IPS-15b (cell line): ENCODE measurements around the gene TOMT.
A peak's percentile ranks its signal among the peaks of the same experiment; 100 is the strongest.

Experiments used
- H3K27me3 ChIP-seq: one replicate; pipeline ENCODE4 v1.6.1; 2013; ENCODE audit warnings: low read length; ENCODE audit not compliant: control insufficient read depth, insufficient read depth
- H3K36me3 ChIP-seq: one replicate; pipeline ENCODE4 v1.6.1; 2013; ENCODE audit warnings: low read length; ENCODE audit not compliant: control insufficient read depth, insufficient read depth
- H3K4me1 ChIP-seq: one replicate; pipeline ENCODE4 v1.6.1; 2013; ENCODE audit warnings: mild to moderate bottlenecking, low read length; ENCODE audit not compliant: control insufficient read depth, insufficient read depth
- H3K4me3 ChIP-seq: one replicate; pipeline ENCODE4 v1.5.1; 2013; ENCODE audit warnings: low read depth, low read length
- H3K9ac ChIP-seq: one replicate; pipeline ENCODE4 v1.6.1; 2013; ENCODE audit warnings: low read depth, mild to moderate bottlenecking, low read length
- H3K9me3 ChIP-seq: one replicate; pipeline ENCODE4 v1.6.1; 2013; ENCODE audit warnings: mild to moderate bottlenecking, low read length; ENCODE audit not compliant: control insufficient read depth, insufficient read depth

Gene TOMT

GRCh38 chr11:72078477-72078876 lies 27.2 kb upstream of the TOMT start:
- Histone ChIP-seq H3K9me3 (no peaks in the 10 kb centered on the region), H3K4me1 (no peaks in the 10 kb centered on the region)

GRCh38 chr11:72079819-72080325 lies 25.9 kb upstream of the TOMT start:
- H3K27me3 ChIP-seq: no peaks in the 10 kb centered on the region
- H3K4me1 ChIP-seq: no peaks in the 10 kb centered on the region
- peak overlapping the region; percentile 82 for H3K4me3 ChIP-seq
- no peaks in the 10 kb centered on the region for H3K9me3 ChIP-seq
- peak overlapping the region; percentile 81 for H3K9ac ChIP-seq
- no peaks in the 10 kb centered on the region for H3K36me3 ChIP-seq

More at GRCh38 chr11:72078477-72078876, 27.2 kb upstream of the TOMT start:
- no peaks in the 10 kb centered on the region for H3K27me3 ChIP-seq
- H3K4me3 ChIP-seq: peak overlapping the region; percentile 82
- no peak overlapping the region for H3K9ac ChIP-seq
- no peaks in the 10 kb centered on the region for H3K36me3 ChIP-seq

DNA sequence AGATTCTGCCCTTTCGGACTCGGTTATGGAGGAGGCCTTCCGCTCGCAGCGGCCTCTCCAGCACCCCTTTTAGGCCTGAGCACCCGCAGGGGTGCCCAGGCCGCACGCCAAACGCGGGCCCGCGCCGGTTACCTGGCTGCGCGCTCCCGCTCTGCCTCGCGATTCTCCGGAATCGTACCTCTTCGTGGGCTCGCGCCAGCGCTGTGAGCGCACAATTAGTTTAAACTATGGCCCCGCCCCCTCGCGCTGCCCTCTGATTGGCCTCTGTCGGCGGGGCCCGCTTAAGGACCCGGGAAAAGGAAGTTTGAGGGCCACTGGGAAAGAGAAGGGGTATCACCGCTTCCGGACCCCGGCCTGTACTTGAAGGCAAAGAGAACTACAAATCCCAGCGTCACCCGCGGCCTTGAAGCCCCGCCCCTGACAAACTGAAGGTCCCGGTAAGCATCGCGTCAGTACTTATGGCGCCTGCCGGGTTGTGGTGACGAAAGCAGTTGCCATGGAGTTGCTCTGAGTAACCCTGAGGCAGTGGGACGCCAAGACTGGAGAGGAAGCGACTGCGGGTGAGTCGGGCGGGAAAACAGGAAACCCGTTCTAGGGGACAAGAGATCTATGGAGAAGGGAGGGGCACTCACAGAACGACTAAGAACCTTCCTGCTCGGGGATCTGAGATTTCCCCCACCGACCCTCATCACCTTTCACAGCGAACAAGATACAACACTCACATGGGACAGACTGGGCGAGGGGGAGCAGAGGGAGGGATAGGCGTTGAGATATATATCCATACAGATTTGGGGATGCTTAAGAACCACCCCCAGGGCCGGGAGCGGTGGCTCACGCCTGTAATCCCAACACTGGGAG lies 25.2 kb upstream of the TOMT start, which contains the start of the genes LRRC51 and NUMA1:
Gene LRRC51 (plus strand): TSS at position 525 of the 858 bp plus-strand sequence. CDS start 8,234 bp downstream, outside the sequence.
Gene NUMA1 (minus strand): TSS at position 217 of the 858 bp plus-strand sequence. CDS start 44,599 bp downstream, outside the sequence.
- Histone ChIP-seq H3K36me3 (no peaks in the 10 kb centered on the region), H3K4me1 (no peaks in the 10 kb centered on the region), H3K9ac (peak within 1 kb of the TSS; percentile 88), H3K27me3 (no peaks in the 10 kb centered on the region), H3K9me3 (no peaks in the 10 kb centered on the region), H3K4me3 (peak within 1 kb of the TSS; percentile 82)

DNA sequence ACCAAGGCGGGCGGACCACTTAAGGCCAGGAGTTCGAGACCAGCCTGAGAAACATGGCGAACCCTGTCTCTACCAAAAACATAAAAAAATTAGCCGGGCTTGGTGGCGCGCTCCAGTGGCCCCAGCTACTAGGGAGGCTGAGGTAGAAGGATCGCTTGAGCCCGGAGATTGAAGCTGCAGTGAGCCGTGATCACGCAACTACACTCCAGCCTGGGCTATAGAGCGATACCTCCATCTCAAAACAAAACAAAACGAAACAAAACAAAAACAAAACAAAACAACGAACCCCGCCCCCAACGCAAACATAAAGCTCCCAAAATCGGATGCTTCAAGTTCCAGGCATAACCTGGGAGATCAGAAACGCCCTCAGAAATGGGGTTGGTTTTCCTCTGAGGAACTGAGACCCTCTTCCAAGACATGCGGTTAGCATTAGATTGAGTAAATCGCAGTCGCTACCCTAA lies 24.5 kb upstream of the TOMT start:
- Histone ChIP-seq H3K9ac (peak overlapping the region; percentile 88), H3K4me1 (no peaks in the 10 kb centered on the region), H3K27me3 (no peaks in the 10 kb centered on the region), H3K9me3 (no peaks in the 10 kb centered on the region), H3K4me3 (peak overlapping the region; percentile 81), H3K36me3 (no peaks in the 10 kb centered on the region)

DNA sequence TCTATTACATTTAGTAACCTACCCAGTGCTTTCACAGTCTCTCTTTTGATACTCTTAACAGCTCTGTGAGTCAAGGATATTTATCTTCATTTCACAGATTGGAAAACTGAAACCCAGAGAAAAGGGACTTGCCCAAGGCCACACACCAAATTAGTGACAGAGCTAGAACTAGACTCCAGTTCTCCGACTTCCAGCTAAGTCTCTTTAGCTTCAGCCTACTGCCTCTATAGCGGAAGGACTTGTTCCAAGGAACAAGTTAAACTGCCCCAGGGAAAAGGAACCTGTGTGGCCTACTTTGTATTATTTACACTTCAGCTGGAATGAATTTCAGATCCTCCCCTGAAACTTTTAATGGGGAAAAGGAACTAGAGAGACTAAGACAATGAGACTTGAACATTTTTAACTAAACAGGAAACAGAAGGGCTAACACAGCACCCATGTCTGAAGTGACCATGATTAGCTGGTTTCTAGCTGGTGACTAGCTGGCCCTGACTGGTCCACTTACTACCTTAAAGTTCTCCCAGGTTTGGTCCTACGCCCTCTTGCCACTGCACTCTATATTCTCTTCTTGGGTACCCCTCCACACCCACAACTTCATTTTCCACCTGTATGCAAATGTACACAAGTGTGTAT lies 23.8 kb upstream of the TOMT start:
- Histone ChIP-seq H3K27me3 (no peaks in the 10 kb centered on the region), H3K36me3 (no peaks in the 10 kb centered on the region), H3K9ac (no peak overlapping the region), H3K4me3 (no peak overlapping the region), H3K9me3 (no peaks in the 10 kb centered on the region), H3K4me1 (no peaks in the 10 kb centered on the region)

- Histone ChIP-seq H3K9ac (no peak overlapping the region), H3K27me3 (no peaks in the 10 kb centered on the region), H3K4me3 (no peak overlapping the region), H3K36me3 (no peaks in the 10 kb centered on the region), H3K4me1 (no peaks in the 10 kb centered on the region), H3K9me3 (no peaks in the 10 kb centered on the region)
Measured at GRCh38 chr11:72083414-72083813, 22.3 kb upstream of the TOMT start.

DNA sequence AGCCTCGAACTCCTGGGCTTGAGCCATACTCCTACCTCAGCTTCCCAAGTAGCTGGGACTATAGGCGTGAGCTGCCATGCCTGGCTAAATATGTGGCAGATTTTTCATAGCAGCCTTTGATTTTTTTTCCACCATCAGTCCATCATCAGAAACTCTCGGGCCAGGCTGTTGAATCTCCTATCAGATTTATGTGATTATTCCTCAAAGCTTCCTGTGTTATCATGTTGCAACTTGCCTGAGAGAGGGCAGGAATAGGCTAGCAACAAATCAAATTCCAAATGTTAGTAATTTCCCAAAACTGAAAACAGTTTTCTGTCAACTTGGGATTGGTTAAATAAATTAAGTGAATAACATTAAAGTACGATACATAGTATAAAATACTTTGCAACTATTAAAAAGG lies 21.6 kb upstream of the TOMT start:
- no peaks in the 10 kb centered on the region for H3K9me3 ChIP-seq
- no peaks in the 10 kb centered on the region for H3K27me3 ChIP-seq
- H3K4me3 ChIP-seq: no peak overlapping the region
- no peaks in the 10 kb centered on the region for H3K36me3 ChIP-seq
- H3K4me1 ChIP-seq: no peaks in the 10 kb centered on the region
- no peak overlapping the region for H3K9ac ChIP-seq

GRCh38 chr11:72084965-72085364 lies 20.8 kb upstream of the TOMT start:
- no peaks in the 10 kb centered on the region for H3K4me1 ChIP-seq
- H3K9ac ChIP-seq: no peak overlapping the region
- no peaks in the 10 kb centered on the region for H3K27me3 ChIP-seq
- no peaks in the 10 kb centered on the region for H3K9me3 ChIP-seq
- H3K36me3 ChIP-seq: no peaks in the 10 kb centered on the region
- no peak overlapping the region for H3K4me3 ChIP-seq

DNA sequence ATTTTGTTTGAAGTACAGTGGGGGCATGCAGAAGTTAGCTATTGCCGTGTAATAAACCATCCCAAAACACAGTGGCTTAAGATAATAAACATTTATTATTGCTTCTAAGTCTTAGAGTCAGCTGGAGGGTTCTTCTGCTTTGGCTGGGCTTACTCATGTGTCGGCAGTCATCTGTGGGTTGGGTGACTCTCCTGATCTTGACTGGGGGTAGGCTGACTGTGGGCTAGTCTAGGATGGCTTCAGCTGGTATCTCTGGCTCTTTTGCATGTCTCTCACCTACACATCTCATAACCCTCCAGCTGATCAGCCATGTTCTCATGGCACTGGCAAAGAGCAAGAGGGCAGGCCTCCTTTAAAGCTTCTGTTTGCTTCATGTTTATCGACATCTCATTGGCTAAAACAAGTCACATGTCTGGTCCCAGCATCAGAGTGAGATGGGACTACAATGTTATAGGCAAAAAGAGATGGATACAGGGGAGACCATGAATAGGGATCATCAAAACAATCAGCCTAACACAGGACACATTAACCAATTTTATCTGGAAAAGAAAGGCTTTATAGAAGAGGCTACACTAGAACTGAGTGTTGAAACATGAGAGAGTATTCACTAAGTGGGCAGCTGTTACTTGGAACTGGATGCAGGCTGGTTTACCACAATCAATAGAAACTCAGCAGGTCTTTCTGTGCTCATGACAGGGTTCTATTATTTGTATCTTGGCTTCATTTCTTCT lies 19.9 kb upstream of the TOMT start:
- no peak overlapping the region for H3K9ac ChIP-seq

DNA sequence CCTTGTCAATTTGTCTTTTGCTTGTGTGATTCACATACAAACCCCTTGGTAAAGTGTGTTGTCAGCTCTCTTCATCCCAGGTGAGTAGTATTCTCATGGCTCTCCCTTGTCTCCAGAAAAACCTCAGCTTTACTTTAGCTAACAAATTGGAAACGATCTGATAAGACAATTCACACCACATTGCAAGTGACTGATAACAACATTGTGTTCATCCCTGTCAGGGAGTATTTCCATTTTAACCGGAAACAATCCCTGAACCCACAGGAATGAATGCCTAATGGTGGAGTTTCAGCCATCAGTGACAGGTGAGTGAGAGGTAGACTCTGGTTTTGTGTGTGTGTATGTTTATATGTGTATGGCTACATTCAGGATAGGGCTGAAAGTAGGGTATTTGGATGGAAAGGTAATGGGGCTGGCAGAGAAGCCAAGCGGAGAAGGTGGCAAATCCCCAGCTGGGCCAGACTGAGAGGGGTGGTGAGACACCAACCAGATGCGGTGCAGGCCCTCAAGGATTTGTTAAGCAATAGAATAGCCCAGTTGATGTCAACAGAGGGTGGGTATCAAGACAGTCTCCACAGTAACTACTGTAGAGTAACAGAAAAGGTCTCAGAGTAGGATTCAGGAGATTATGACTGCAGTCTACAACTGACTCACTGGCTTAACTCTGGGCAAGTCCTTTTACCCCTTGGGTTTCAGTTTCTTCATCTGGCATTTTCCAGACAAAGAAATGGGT lies 17.5 kb upstream of the TOMT start:
- H3K4me3 ChIP-seq: no peak overlapping the region
- H3K36me3 ChIP-seq: no peaks in the 10 kb centered on the region
- no peaks in the 10 kb centered on the region for H3K9me3 ChIP-seq
- H3K4me1 ChIP-seq: no peaks in the 10 kb centered on the region
- H3K9ac ChIP-seq: no peak overlapping the region
- H3K27me3 ChIP-seq: no peaks in the 10 kb centered on the region

More for the DNA sequence above, 19.9 kb upstream of the TOMT start:
- Histone ChIP-seq H3K4me1 (no peaks in the 10 kb centered on the region), H3K4me3 (no peak overlapping the region), H3K9me3 (no peaks in the 10 kb centered on the region), H3K27me3 (no peaks in the 10 kb centered on the region), H3K36me3 (no peaks in the 10 kb centered on the region)

DNA sequence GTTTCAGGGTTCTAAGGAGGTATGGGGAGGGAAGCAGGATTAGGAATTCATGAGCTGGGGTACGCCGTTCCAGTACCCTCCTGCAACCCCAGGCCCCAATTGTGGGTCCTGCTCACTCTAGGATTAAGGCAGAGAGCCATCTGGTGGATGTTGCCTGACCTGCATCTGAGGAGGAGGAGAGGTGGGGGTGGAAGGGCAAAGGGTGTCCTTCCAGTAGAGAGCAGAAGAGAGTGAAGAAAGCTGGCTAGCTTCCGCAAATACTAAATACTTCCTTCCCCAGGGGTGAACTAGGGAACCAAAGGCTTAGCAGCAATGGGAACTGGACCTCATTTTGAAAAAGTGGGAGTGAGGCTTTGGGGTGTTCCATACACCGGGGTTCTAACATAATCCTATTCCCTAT lies 14.4 kb upstream of the TOMT start:
- no peak overlapping the region for H3K4me3 ChIP-seq
- H3K9me3 ChIP-seq: no peaks in the 10 kb centered on the region
- H3K27me3 ChIP-seq: no peaks in the 10 kb centered on the region
- H3K4me1 ChIP-seq: no peaks in the 10 kb centered on the region
- peaks cover 10% of the 10 kb centered on the region for H3K36me3 ChIP-seq
- no peak overlapping the region for H3K9ac ChIP-seq
